GM12873 (cell line): Measurements from ENCODE around the gene DDRGK1.

Source experiments
- CTCF ChIP-seq: IDR thresholded peaks from 2 replicates; pipeline ENCODE4 v1.5.1; 2012; ENCODE audit warnings: low read depth, mild to moderate bottlenecking, moderate library complexity, low read length, control low read depth; ENCODE audit not compliant: insufficient read depth; ENCODE audit errors: missing control alignments

Gene DDRGK1

GRCh38 chr20:3162080-3162611, 42.3 kb downstream of the DDRGK1 start:
- TF ChIP-seq CTCF, result no peak

GRCh38 chr20:3161316-3162079, 43.0 kb downstream of the DDRGK1 start:
- TF ChIP-seq CTCF, result no peak

GRCh38 chr20:3160418-3160817, 44.1 kb downstream of the DDRGK1 start:
- no peak for TF ChIP-seq CTCF

- no peak for TF ChIP-seq CTCF
Measured at GRCh38 chr20:3158968-3159431, 45.5 kb downstream of the DDRGK1 start.

GRCh38 chr20:3157817-3158216, 46.7 kb downstream of the DDRGK1 start:
- TF ChIP-seq CTCF, result no peak

GRCh38 chr20:3156811-3157619, 47.5 kb downstream of the DDRGK1 start:
- TF ChIP-seq CTCF, result no peak

GRCh38 chr20:3150908-3151307, 53.6 kb downstream of the DDRGK1 start:
- TF ChIP-seq CTCF, result no peak
